Naive thymus-derived CD8-positive, alpha-beta T cell (primary cell): ENCODE results near the gene IRF2. TPM values are rescaled to one million over a fixed set of nuclear protein-coding genes. Genes with fewer than 3 reads are reported as not detected.

Experiments used
- ATAC-seq, 2 donors: fragments of 150-1000 bp; cut with Tn5 transposase in 1 of 2; sonication (Bioruptor Pico), chemical (Tn5 transposase) in 1 of 2; 1 replicate in 1 of 2; 2 replicates in 1 of 2; pipeline ENCODE4 v1.10.0; 2021; ENCODE audit warnings: mild to moderate bottlenecking in 2 of 2, moderate library complexity in 2 of 2
- POLR2A ChIA-PET: fragments of 350-600 bp; sonication (Branson Sonifier 250); formaldehyde crosslinking; loops from one replicate; lab custom pipeline; 2021; ENCODE audit warnings: antibody characterized with exemption; lab: Charles Lee
- DNase-seq, 10 donors: peaks; one replicate each; pipeline versions ENCODE4 v3.0.0 to v3.0.0-alpha.2; 2020 to 2022
- H3K27ac Mint-ChIP-seq, 10 donors: one replicate each; pipeline ENCODE4 v1.8.0; 2020 to 2022; ENCODE audit warnings: mild to moderate bottlenecking in 10 of 10, mixed read lengths in 10 of 10, moderate library complexity in 4 of 10, inconsistent platforms in 1 of 10
- H3K27me3 Mint-ChIP-seq, 5 donors: one replicate each; pipeline ENCODE4 v1.8.0; 2021 to 2022; ENCODE audit warnings: mixed read lengths in 5 of 5
- H3K36me3 Mint-ChIP-seq, 3 donors: one replicate each; pipeline ENCODE4 v1.8.0; 2020 to 2022; ENCODE audit warnings: mixed read lengths in 3 of 3, mild to moderate bottlenecking in 2 of 3, inconsistent platforms in 1 of 3
- H3K4me1 Mint-ChIP-seq, 4 donors: one replicate each; pipeline ENCODE4 v1.8.0; 2021 to 2022; ENCODE audit warnings: mixed read lengths in 4 of 4
- H3K4me3 Mint-ChIP-seq, 10 donors: one replicate each; pipeline ENCODE4 v1.8.0; 2020 to 2022; ENCODE audit warnings: mild to moderate bottlenecking in 10 of 10, mixed read lengths in 10 of 10, moderate library complexity in 6 of 10, inconsistent platforms in 1 of 10
- H3K9me3 Mint-ChIP-seq, 9 donors: one replicate each; pipeline ENCODE4 v1.8.0; 2020 to 2022; ENCODE audit warnings: mixed read lengths in 9 of 9, mild to moderate bottlenecking in 3 of 9, inconsistent platforms in 1 of 9, moderate library complexity in 1 of 9
- polyA plus RNA-seq, 3 donors: library from polyadenylated mRNA; unstranded; fragments of 300-500 nt; fragmentation: Illumina TruSeq; gene quantifications; one replicate each; pipeline ENCODE4 v1.2.3, GENCODE V29; 2021
- total RNA-seq, 8 experiments: library from RNA in 2 of 8; stranded (reverse) in 2 of 8; gene quantifications; one replicate each; pipeline ENCODE4 v1.2.3 and lab custom pipeline; 2021 to 2026

IRF2 gene
- total and polyA plus RNA-seq, 5 experiments from 2014 or later = 62.6 to 80.7 (median 77.1) TPM

DNA sequence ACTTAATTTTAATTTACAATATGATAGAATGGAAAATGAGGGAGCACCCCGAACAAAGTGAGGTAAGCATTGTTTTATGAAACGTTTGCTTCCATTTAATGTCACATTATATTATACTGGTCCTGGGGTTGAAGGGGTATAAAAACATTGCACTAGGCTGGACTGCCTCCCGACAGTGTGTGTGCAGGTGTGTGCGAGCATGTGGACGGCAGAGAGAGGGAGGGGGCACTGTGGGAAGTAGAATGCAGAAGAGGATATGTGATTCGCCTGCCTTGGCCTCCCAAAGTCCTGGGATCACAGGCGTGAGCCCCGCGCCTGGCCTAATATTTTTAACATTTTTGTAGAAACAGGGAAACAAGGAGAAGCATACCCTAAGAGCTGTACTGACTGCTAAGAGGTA, 36.0 kb downstream of the IRF2 start:
- Mint-ChIP-seq H3K27ac (peak overlapping the region in 6 of 10 donors; percentile 6 to 74 (median 52)), H3K4me1 (peaks cover 54 to 88% (median 84%) of the 10 kb centered on the region in 4 donors), H3K4me3 (peak overlapping the region in 7 of 10 donors; percentile 10 to 50 (median 31)), H3K27me3 (no peaks in the 10 kb centered on the region), H3K9me3 (no peaks in the 10 kb centered on the region), H3K36me3 (peaks cover 0 to 15% (median 3%) of the 10 kb centered on the region in 3 donors)
- ATAC-seq = no peak
- no peak for DNase-seq
- POLR2A ChIA-PET = no interaction called here

DNA sequence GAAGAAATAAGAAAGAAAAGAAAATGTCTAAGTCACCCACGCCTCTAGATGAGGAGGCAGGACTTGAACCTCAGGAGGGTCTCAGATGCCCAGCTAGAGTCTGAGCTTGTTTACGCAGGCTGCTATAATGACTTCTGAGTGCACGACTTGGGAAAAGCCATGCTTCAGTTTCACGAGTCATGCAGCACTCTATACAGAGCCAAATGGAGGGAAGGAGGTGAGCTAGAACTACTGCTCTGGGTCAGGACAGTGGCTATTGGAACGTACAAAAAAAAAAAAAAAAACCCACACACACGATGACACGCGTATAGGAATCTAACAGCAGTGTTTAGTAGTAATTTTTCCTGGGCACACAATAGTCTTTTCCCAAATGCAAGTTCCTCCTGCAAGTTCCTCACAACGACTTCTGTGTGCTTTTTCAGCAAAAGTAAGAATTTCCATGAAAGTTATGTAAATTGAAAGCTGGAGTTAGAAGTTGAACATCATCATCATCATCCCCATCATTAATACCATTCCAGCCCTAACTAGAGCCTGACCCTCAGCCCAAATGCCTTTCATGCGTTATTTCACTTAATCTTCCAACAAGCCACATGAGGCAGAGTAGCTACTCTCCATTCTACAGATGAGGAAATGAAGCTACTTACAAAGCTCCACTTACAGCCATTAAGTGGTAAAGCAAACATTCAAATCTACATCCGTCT, 36.6 kb downstream of the IRF2 start:
- Mint-ChIP-seq H3K27me3 (no peaks in the 10 kb centered on the region), H3K4me3 (peak overlapping the region in 6 of 10 donors; percentile 18 to 39 (median 26)), H3K4me1 (peaks cover 52 to 90% (median 85%) of the 10 kb centered on the region in 4 donors), H3K27ac (peak overlapping the region in 8 of 10 donors; percentile 4 to 74 (median 56)), H3K9me3 (no peaks in the 10 kb centered on the region), H3K36me3 (peaks cover 0 to 17% (median 3%) of the 10 kb centered on the region in 3 donors)
- DNase-seq (peak in 1 of 10 donors; percentile 11), ATAC-seq (peak; percentile 47 to 62)
- POLR2A ChIA-PET = interaction anchor here (0.7 kb wide), 1 partner anchor 37 kb away, joined by 3 read pairs; the partner anchor contains the start of gene IRF2

DNA sequence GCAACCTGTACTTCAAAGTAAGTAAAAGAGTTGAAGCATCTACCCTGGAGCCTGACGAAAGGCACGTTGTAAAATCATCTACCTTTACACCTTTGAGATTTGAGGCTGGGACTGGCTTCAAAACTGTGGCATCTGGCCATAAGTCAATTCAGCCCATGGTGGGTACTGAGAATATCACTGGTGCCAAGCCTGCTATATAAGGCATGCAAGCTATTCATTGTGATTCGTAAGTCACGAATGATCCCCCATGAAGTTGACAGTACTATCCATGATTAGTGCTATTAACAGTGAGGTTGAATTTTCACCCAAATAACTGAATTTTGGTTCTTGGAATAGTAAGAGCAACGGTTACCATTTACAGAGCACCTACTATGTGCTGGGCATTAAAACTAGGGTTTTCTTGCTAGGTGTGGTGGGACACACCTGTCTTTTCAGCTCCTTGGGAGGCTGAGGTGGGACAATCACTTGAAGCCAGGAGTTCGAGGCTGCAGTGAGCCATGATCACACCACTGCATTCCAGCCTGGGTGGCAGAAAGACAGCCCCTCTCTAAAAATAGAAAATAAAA, 39.8 kb downstream of the IRF2 start:
- ATAC-seq = no peak
- H3K9me3 Mint-ChIP-seq = no peaks in the 10 kb centered on the region
- POLR2A ChIA-PET = no interaction called here
- no peak for DNase-seq
- peak overlapping the region in 3 of 10 donors; percentile 1 to 67 (median 66) for H3K27ac Mint-ChIP-seq
- peaks cover 0 to 25% (median 3%) of the 10 kb centered on the region in 3 donors for H3K36me3 Mint-ChIP-seq
- no peaks in the 10 kb centered on the region for H3K27me3 Mint-ChIP-seq
- H3K4me1 Mint-ChIP-seq = peaks cover 52 to 90% (median 85%) of the 10 kb centered on the region in 4 donors
- no peak overlapping the region for H3K4me3 Mint-ChIP-seq

DNA sequence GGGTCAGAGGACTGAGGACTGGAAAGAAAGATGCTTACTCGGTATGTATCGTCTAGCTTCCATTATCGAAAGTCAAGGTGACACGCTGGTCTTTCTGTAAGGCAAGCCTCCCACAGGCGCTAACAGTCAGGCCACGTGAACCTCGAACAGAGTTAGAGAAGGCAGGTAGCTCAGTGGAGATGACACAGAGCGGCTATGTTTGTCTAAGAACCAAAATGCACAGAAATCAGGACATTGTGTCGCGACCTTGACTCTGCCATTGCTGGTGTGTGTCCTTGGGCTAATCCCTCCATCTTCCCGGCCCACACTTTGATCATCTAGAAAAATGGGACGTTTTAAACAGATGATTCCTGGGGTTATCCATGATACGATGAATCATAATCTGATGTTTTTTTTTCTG, 40.3 kb downstream of the IRF2 start:
- DNase-seq = no peak
- no peak for ATAC-seq
- Mint-ChIP-seq H3K36me3 (peaks cover 0 to 27% (median 3%) of the 10 kb centered on the region in 3 donors), H3K9me3 (no peaks in the 10 kb centered on the region), H3K27me3 (no peaks in the 10 kb centered on the region), H3K4me3 (no peak overlapping the region), H3K27ac (peak overlapping the region in 3 of 10 donors; percentile 19 to 75 (median 63)), H3K4me1 (peaks cover 53 to 89% (median 84%) of the 10 kb centered on the region in 4 donors)
- POLR2A ChIA-PET = no interaction called here

DNA sequence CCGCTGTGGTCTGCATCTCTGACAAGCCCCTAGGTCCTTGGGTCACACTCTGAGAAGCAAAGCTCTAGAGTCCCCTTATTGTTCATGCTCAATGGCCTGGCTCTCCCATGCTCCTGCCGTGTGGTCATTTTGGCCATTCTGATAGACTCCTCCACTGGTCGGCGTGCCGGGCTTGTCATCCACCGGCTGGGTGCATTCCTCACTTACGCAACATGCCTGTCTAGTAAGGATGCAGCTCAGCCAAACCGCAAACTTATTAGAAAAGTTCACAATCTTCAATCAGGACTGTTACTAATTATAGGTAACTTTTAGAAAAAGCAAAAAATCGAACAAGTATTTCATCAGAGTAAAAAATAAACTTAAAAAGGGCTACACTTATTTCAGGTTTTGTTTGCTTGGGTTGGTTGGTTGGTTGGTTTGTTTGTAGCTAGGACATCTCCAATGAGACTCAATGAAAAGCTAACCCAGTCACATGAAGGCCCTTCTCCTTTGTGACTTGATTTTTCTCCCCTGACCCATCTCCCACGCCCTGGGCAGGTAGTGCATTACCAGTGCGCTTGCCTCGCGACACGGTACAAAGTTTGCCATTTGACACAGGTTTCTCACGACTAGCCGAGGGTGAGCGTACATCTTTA, 41.0 kb downstream of the IRF2 start:
- Mint-ChIP-seq H3K4me3 (no peak overlapping the region), H3K27ac (peak overlapping the region in 9 of 10 donors; percentile 35 to 82 (median 71)), H3K4me1 (peaks cover 48 to 83% (median 79%) of the 10 kb centered on the region in 4 donors), H3K9me3 (no peaks in the 10 kb centered on the region), H3K36me3 (peaks cover 0 to 33% (median 7%) of the 10 kb centered on the region in 3 donors), H3K27me3 (no peaks in the 10 kb centered on the region)
- ATAC-seq (no peak), DNase-seq (no peak)
- POLR2A ChIA-PET = no interaction called here

DNA sequence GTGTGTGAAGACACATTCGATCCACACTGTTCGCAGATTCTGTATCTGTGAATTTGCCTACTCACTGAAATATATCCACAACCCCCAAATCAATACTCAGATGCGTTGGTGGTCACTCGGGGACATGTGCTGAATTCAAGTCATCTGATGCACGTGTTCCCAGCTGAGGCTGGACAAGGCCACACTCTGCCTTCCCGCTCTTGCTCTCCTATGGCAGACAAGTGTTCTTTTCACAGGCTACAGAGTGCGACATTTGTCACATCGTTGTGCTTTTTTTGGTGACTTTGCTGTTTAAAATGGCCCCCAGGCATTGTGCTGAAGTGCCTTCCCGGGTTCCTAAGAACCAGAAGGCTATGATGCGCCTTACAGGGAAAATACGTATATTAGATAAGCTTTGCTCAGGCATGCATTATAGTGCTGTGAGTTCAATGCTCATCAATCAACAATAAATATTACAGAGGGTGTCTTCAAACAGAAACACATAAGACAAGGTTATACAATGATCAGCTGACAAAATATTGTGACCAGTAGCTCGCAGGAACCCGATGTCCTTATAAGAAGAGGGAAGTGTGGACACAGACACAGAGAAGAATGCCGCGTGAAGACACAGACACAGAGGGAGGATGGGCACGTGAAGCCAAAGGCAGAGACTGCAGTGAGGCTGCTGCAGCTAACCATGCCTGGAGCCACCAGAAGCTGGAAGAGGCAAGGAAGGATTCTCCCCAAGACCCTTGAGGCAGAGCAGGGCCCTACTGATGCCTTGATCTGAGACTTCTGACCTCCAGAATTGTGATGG, 42.0 kb downstream of the IRF2 start:
- H3K4me3 Mint-ChIP-seq = peak overlapping the region in 1 of 10 donors; percentile 52
- DNase-seq = no peak

DNA sequence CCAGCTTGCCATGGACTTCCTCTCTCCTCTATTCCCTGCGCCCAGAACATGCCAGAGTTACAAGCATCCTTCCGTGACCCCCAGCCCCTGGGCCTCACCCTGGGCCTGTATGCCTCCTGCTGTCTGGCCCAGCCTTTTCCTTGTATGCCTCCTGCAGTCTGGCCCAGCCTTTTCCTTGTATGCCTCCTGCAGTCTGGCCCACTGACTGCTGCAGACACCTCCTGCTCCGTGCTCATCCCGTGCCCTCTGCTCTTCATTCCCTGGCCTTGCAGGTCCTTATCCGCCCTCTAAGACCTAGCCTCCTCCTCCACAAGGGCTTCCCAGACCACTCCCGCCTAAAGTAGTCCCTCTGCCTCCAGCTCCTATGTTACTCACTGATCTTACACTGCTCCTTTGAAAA, 44.2 kb downstream of the IRF2 start:
- Mint-ChIP-seq H3K4me1 (peaks cover 45 to 82% (median 72%) of the 10 kb centered on the region in 4 donors), H3K27ac (peak overlapping the region; percentile 39 to 88 (median 78)), H3K4me3 (peak overlapping the region in 1 of 10 donors; percentile 42), H3K27me3 (no peaks in the 10 kb centered on the region), H3K36me3 (peaks cover 7 to 63% (median 13%) of the 10 kb centered on the region in 3 donors), H3K9me3 (no peaks in the 10 kb centered on the region)
- POLR2A ChIA-PET = interaction anchor here (0.8 kb wide), 1 partner anchor 20 kb away, joined by 3 read pairs; no protein-coding TSS in a partner anchor
- ATAC-seq (no peak), DNase-seq (no peak)

More for the DNA sequence above, 42.0 kb downstream of the IRF2 start:
- Mint-ChIP-seq H3K4me1 (peaks cover 43 to 79% (median 75%) of the 10 kb centered on the region in 4 donors), H3K27ac (peak overlapping the region in 9 of 10 donors; percentile 33 to 83 (median 68)), H3K9me3 (no peaks in the 10 kb centered on the region), H3K36me3 (peaks cover 0 to 42% (median 9%) of the 10 kb centered on the region in 3 donors), H3K27me3 (no peaks in the 10 kb centered on the region)
- POLR2A ChIA-PET = no interaction called here
- no peak for ATAC-seq

DNA sequence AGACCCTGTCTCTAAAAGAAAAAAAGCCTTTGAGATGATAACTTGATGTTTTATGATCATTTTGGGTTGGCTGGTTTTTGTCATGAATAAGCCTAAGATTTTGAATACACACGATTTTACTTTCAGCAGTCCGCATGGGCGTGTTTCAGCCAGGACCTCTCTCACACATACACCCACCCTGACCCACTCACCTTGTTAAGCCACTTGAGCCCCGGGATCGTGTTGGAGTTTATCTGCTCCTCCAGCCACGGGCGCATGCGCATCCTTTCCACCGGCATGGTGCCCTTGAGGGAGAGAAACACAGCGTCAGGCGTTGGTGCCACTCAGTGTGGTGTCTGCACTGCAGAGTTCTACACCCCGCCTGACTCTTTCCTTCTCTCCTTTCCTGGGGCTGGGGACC, 45.6 kb downstream of the IRF2 start:
- Mint-ChIP-seq H3K9me3 (peaks cover 0 to 2% (median 0%) of the 10 kb centered on the region in 9 donors), H3K27ac (peak overlapping the region in 4 of 10 donors; percentile 19 to 60 (median 48)), H3K36me3 (peaks cover 7 to 75% (median 17%) of the 10 kb centered on the region in 3 donors), H3K27me3 (no peaks in the 10 kb centered on the region), H3K4me3 (no peak overlapping the region), H3K4me1 (peaks cover 44 to 86% (median 73%) of the 10 kb centered on the region in 4 donors)
- no peak for ATAC-seq
- no peak for DNase-seq
- POLR2A ChIA-PET = no interaction called here

DNA sequence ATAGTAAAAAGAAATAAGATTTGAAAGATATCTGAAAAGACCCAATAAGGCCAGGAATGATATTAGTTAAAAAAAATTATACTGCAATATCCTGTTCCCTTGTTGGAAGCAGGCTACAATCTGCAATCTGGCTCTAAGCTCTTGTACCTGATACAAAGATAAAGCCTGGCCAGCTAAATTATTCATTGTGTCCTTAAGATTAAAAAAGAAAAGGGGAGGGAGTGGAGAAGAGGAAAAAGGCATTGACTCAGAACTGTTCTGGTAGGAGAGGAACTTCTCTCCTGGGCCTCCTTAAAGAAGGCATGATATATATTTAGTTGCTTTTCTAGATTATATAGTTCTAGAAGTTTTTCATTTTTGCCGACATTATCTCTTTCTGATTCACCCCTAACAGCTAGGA, 46.7 kb downstream of the IRF2 start:
- peaks cover 42 to 82% (median 67%) of the 10 kb centered on the region in 4 donors for H3K4me1 Mint-ChIP-seq
- peak overlapping the region in 9 of 10 donors; percentile 7 to 90 (median 73) for H3K27ac Mint-ChIP-seq
- no peaks in the 10 kb centered on the region for H3K27me3 Mint-ChIP-seq
- H3K36me3 Mint-ChIP-seq = peaks cover 15 to 81% (median 27%) of the 10 kb centered on the region in 3 donors
- no peak overlapping the region for H3K4me3 Mint-ChIP-seq
- peaks cover 0 to 6% (median 0%) of the 10 kb centered on the region in 9 donors for H3K9me3 Mint-ChIP-seq
- POLR2A ChIA-PET = interaction anchor here (0.9 kb wide), 1 partner anchor 110 kb away, joined by 3 read pairs; no protein-coding TSS in a partner anchor
- ATAC-seq (no peak), DNase-seq (no peak)

DNA sequence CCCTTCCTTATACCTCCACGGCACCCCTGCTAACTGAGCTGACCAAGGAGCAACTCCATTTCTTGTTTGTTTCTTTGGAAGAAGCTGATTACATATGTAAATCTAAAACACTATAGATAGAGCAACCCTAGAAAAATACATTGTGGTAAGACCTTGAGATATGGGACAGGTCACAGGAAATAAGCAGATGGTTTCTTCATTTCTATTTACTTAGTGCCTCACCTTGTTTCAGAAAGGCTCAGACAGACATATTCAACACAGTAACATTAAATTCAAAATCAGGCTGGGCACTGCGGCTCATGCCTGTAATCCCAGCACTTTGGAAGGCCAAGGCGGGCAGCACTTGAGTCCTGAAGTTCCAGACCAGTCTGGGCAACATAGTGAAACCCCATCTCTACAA, 47.3 kb downstream of the IRF2 start:
- H3K4me3 Mint-ChIP-seq = no peak overlapping the region
- ATAC-seq (no peak), DNase-seq (no peak)
- H3K36me3 Mint-ChIP-seq = peaks cover 19 to 82% (median 33%) of the 10 kb centered on the region in 3 donors
- peaks cover 0 to 10% (median 0%) of the 10 kb centered on the region in 9 donors for H3K9me3 Mint-ChIP-seq
- no peaks in the 10 kb centered on the region for H3K27me3 Mint-ChIP-seq
- peaks cover 39 to 82% (median 67%) of the 10 kb centered on the region in 4 donors for H3K4me1 Mint-ChIP-seq
- POLR2A ChIA-PET = no interaction called here
- H3K27ac Mint-ChIP-seq = peak overlapping the region in 9 of 10 donors; percentile 9 to 90 (median 73)

DNA sequence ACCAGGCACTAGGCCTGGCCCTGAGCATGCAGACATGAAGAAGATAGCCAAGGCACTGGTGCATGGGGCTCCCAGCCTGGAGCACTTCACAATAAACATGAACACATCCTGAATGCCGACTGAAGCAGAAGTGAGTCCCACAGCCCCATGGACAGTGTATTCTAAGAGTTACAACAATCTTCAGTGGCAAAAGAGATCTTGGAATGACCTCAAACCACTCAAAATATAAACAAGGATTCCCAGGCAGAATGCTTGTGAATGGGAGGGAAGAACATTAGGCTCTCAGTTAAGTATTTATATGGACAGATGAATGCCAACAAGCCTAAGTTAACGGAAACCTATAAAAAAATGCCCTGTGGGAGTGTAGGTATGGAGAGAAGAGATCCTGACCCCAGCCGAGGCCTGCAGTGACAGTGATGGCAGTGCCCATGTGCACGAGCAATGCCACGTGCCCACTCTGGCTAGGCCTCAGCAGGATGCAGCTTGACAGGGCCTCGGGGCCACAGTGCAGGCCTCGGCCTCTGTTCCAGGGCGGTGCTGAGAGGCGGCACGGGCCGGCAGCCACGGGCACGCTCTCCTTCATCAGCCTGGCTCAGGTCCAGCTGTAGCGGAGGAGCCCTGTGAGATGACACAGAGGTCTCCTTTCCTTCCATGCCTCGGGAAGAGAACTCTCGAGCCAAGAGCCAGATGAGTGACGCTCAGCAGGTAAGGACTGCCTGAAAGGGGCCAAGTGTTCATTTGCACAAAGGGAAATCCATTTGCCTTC, 49.2 kb downstream of the IRF2 start:
- peaks cover 41 to 82% (median 67%) of the 10 kb centered on the region in 4 donors for H3K4me1 Mint-ChIP-seq
- peak overlapping the region in 8 of 10 donors; percentile 18 to 87 (median 48) for H3K27ac Mint-ChIP-seq
- no peak overlapping the region for H3K4me3 Mint-ChIP-seq
- POLR2A ChIA-PET = no interaction called here
- no peak for DNase-seq
- H3K27me3 Mint-ChIP-seq = no peaks in the 10 kb centered on the region
- peaks cover 0 to 10% (median 0%) of the 10 kb centered on the region in 9 donors for H3K9me3 Mint-ChIP-seq
- peaks cover 19 to 87% (median 35%) of the 10 kb centered on the region in 3 donors for H3K36me3 Mint-ChIP-seq
- ATAC-seq = no peak
